SIG-M5 treated with dmso at 0.1 percent for 504 hours (cell line): ENCODE results near the gene MUC5AC.
"Not testable (repeated sequence)": the region's sequence is repeated elsewhere in the genome, so short reads cannot be mapped to it uniquely, and the experiment has no call there.

ENCODE experiments used
- DNase-seq: peaks from one replicate; lab custom pipeline; 2025; ENCODE audit not compliant: unreplicated experiment; lab: John Stamatoyannopoulos, UW

The MUC5AC gene

GRCh38 chr11:1177020-1177770, 19.4 kb downstream of the MUC5AC start:
- no peak for DNase-seq

- DNase-seq = no peak
Observed at GRCh38 chr11:1177771-1178090, 20.0 kb downstream of the MUC5AC start.

GRCh38 chr11:1178201-1178885, 20.6 kb downstream of the MUC5AC start:
- no peak for DNase-seq

- no peak for DNase-seq
Observed at GRCh38 chr11:1178906-1179305, 21.2 kb downstream of the MUC5AC start.

GRCh38 chr11:1179641-1180040, 21.9 kb downstream of the MUC5AC start:
- DNase-seq = no peak

DNA sequence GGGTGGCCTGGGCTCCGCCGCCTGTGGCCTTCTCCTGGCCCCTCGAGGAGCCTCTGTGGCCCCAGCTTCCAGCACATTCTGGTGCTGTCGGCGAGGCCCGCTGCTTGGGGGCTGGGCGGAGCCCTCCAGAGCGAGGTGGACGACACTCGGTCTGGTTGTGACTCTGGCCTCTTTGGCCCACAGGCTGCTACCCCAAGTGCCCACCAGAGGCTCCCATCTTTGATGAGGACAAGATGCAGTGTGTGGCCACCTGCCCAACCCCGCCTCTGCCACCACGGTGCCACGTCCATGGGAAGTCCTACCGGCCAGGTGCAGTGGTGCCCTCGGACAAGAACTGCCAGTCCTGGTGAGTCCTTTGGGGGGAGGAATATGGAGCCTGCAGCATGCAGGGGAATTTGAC, 22.4 kb downstream of the MUC5AC start:
- no peak for DNase-seq

DNA sequence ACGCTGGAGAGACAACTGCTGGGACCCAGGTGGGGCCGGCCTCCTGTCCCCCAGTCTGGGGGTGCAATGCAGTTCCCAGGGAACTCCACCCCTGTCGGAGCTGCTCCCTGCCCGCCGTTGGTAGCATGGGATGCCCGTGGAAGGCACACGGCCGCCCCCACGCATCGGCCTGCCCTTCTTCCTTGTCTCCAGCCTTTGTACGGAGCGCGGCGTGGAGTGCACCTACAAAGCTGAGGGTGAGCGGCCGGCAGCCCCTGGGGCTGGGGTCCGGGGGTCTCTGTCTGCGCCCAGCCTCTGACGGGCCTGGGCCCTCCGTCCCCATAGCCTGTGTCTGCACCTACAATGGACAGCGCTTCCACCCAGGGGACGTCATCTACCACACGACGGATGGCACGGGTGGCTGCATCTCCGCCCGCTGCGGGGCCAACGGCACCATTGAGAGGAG, 23.2 kb downstream of the MUC5AC start:
- no peak for DNase-seq

- DNase-seq = no peak
Observed at GRCh38 chr11:1181420-1181819, 23.7 kb downstream of the MUC5AC start.

DNA sequence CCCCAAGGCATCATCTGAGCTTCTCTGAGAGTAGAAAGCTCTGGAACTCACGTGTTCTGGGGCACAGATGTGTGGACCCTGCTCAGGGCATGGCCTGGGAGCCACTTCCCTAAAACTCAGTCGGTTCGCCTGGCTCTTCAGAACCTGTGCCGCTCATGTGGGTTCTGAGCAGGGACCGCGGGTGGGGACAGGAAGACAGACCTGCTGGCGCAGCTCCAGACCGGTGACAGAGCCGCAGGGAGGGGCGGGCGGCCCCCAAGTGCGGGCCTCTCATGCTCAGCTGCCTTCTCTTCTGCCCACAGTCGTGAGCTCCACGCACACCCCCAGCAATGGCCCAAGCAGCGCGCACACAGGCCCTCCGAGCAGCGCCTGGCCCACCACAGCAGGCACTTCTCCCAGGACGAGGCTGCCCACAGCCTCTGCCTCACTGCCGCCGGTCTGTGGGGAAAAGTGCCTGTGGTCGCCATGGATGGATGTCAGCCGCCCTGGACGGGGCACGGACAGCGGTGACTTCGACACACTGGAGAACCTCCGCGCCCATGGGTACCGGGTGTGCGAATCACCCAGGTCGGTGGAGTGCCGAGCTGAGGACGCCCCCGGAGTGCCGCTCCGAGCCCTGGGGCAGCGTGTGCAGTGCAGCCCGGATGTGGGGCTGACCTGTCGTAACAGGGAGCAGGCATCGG, 24.2 kb downstream of the MUC5AC start:
- DNase-seq = no peak

DNA sequence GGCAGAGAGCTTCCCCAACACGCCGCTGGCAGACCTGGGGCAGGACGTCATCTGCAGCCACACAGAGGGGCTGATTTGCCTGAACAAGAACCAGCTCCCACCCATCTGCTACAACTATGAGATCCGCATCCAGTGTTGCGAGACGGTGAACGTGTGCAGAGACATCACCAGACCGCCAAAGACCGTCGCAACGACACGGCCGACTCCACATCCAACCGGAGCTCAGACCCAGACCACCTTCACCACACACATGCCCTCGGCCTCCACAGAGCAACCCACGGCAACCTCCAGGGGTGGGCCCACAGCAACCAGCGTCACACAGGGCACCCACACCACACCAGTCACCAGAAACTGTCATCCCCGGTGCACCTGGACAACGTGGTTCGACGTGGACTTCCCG, 26.4 kb downstream of the MUC5AC start:
- not testable (repeated sequence) for DNase-seq

- not testable (repeated sequence) for DNase-seq
Observed at GRCh38 chr11:1188451-1189130, 30.8 kb downstream of the MUC5AC start.

- not testable (repeated sequence) for DNase-seq
Observed at GRCh38 chr11:1189816-1190215, 32.1 kb downstream of the MUC5AC start.

GRCh38 chr11:1191786-1192470, 34.2 kb downstream of the MUC5AC start:
- DNase-seq = not testable (repeated sequence)

GRCh38 chr11:1192741-1193325, 35.1 kb downstream of the MUC5AC start:
- DNase-seq = no peak

DNA sequence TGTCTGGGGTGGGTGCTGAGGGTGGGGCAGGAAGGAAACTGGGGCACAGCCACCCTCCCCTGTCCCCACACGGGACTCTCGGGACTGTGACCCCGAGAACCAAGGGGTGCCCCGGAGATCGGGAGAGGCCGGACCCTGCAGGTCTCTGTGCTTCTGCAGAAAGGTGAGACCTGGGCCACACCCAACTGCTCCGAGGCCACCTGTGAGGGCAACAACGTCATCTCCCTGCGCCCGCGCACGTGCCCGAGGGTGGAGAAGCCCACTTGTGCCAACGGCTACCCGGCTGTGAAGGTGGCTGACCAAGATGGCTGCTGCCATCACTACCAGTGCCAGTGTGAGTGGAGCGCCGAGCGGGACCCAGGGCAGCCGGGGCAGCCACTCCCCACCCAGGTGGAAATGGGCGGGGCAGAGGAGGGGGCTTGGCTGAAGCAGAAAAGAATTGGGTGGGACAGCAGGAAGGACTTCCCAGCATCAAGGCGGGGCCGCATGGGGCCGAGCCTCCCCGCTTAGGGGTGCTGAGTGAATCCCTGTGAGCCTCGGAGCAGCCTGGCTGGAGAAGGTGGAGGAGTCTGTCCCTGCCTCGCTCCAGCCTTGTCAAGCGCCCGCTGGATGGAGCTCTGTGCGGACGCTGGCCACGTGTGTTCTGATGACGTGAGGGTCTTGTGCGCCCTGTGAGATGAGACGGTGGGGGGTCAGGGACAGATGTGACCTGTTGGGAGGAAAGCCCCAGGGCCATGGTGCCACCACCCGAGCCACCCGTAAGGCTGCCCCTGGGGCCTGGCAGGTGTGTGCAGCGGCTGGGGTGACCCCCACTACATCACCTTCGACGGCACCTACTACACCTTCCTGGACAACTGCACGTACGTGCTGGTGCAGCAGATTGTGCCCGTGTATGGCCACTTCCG, 35.8 kb downstream of the MUC5AC start:
- DNase-seq = no peak

- DNase-seq = no peak
Observed at GRCh38 chr11:1194231-1194976, 36.7 kb downstream of the MUC5AC start.

DNA sequence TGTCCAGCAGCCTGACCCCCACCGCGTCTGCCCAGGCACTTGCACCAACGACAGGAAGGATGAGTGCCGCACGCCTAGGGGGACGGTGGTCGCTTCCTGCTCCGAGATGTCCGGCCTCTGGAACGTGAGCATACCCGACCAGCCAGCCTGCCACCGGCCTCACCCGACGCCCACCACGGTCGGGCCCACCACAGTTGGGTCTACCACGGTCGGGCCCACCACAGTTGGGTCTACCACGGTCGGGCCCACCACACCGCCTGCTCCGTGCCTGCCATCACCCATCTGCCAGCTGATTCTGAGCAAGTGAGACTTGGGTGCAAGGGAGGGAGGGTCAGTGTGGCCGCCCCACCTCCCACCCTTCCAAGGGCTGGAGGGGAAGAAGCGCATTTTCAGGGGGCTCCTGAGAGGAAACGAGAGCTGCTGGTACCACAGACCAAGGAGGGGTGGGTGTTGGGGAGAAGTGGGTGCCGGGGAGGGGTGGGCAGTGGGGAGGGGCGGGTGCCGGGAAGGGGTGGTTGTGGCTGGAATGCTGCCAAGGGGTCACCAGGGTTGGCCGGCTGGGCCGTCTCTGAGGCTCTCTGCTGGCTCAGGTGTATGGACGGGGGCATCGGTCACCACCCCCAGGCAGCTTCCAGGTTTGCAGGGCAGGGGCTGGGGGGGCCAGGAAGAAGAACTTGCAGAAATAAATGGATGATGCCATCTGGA, 37.4 kb downstream of the MUC5AC start:
- DNase-seq = no peak
